KMS-11 (cell line): ENCODE results near the gene NUDT4.
"Not testable (repeated sequence)": the region's sequence is repeated elsewhere in the genome, so short reads cannot be mapped to it uniquely, and the experiment has no call there.

Experiments used
- H2AFZ ChIP-seq: fragments of 200-600 bp; sonication (generic); 2 replicates; pipeline ENCODE4 v1.6.1; 2016; ENCODE audit warnings: antibody characterized with exemption, mixed run types, low read depth
- H3K27ac ChIP-seq: fragments of 200-600 bp; sonication (generic); 2 replicates; pipeline ENCODE4 v1.6.1; 2016; ENCODE audit warnings: mild to moderate bottlenecking, mixed run types
- H3K27me3 ChIP-seq: fragments of 200-600 bp; sonication (generic); 2 replicates; pipeline ENCODE4 v1.6.1; 2017; ENCODE audit warnings: mild to moderate bottlenecking, low read depth, mixed run types, moderate library complexity; ENCODE audit not compliant: insufficient read depth
- H3K36me3 ChIP-seq: fragments of 200-600 bp; sonication (generic); 2 replicates; pipeline ENCODE4 v1.6.1; 2017; ENCODE audit warnings: mild to moderate bottlenecking, mixed run types; ENCODE audit not compliant: insufficient read depth
- H3K4me1 ChIP-seq: fragments of 200-600 bp; sonication (generic); 2 replicates; pipeline ENCODE4 v1.6.1; 2016; ENCODE audit warnings: mild to moderate bottlenecking, low read depth, mixed run types; ENCODE audit not compliant: poor library complexity, severe bottlenecking
- H3K4me2 ChIP-seq: fragments of 200-600 bp; sonication (generic); 2 replicates; pipeline ENCODE4 v1.7.0; 2016; ENCODE audit warnings: mild to moderate bottlenecking, mixed run types
- H3K4me3 ChIP-seq: fragments of 200-600 bp; sonication (generic); IDR thresholded peaks from 2 replicates; pipeline ENCODE4 v1.6.1; 2017; ENCODE audit warnings: low read depth, low read length, mixed read lengths; ENCODE audit not compliant: insufficient read depth
- H3K79me2 ChIP-seq: fragments of 200-600 bp; sonication (generic); 2 replicates; pipeline ENCODE4 v1.6.1; 2016; ENCODE audit warnings: low read depth, mixed run types; ENCODE audit not compliant: insufficient read depth
- H3K9ac ChIP-seq: fragments of 200-600 bp; sonication (generic); 2 replicates; pipeline ENCODE4 v1.6.1; 2016; ENCODE audit warnings: mild to moderate bottlenecking, mixed run types
- H4K20me1 ChIP-seq: fragments of 200-600 bp; sonication (generic); 2 replicates; pipeline ENCODE4 v1.6.1; 2016; ENCODE audit warnings: mild to moderate bottlenecking, mixed run types; ENCODE audit not compliant: insufficient read depth
- TF ChIP-seq, protein P1 (sequence below): fragments of 200-600 bp; sonication (generic); conservative IDR thresholded peaks from 2 replicates; pipeline ENCODE4 v1.6.1; 2017; ENCODE audit warnings: low read depth, mild to moderate bottlenecking, antibody characterized with exemption, low read length, moderate library complexity, mixed read lengths

NUDT4 gene

DNA sequence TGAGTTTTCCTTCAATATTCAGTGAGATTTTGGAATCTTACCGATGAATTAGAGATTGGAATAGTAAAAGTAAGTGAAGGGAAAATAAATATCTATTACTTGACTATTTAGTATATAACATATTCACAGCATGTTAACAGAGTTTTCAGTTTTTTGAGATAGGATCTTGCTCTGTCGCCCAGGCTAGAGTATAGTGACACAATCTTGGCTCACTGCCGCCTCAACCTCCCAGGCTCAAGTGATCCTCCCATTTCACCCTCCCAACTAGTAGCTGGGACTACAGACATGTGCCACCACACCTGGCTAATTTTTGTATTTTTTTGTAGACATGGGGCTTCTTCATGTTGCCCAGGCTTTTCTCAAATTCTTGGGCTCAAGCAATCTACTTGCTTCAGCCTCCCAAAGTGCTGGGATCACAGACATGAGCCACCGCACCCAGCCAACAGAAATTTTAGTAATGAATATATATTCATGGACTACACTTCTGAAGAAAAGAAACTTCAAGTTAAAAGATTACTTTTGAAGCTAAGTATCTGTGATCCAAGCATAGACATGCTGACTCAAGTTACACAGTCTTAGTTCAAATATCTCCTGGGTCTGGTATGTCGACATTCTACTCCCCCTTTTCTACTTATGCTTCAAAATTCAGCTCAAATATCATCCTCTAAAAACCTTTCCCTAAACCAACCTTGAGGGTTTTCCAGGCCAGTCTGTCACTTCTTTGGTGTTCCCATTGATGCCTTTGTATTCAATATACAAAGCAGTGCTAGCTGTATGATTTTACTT, 50.2 kb downstream of the NUDT4 start:
- Histone ChIP-seq H2AFZ (no peak overlapping the region), H3K36me3 (no peaks in the 10 kb centered on the region), H3K4me2 (no peak overlapping the region), H3K4me3 (no peak overlapping the region), H3K4me1 (peaks cover 46% of the 10 kb centered on the region), H3K27me3 (no peaks in the 10 kb centered on the region), H3K27ac (no peak overlapping the region), H4K20me1 (peaks cover 68% of the 10 kb centered on the region), H3K9ac (no peak overlapping the region), H3K79me2 (peaks cover 96% of the 10 kb centered on the region)
- TF ChIP-seq, protein P1, sequence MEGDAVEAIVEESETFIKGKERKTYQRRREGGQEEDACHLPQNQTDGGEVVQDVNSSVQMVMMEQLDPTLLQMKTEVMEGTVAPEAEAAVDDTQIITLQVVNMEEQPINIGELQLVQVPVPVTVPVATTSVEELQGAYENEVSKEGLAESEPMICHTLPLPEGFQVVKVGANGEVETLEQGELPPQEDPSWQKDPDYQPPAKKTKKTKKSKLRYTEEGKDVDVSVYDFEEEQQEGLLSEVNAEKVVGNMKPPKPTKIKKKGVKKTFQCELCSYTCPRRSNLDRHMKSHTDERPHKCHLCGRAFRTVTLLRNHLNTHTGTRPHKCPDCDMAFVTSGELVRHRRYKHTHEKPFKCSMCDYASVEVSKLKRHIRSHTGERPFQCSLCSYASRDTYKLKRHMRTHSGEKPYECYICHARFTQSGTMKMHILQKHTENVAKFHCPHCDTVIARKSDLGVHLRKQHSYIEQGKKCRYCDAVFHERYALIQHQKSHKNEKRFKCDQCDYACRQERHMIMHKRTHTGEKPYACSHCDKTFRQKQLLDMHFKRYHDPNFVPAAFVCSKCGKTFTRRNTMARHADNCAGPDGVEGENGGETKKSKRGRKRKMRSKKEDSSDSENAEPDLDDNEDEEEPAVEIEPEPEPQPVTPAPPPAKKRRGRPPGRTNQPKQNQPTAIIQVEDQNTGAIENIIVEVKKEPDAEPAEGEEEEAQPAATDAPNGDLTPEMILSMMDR, result no peak

DNA sequence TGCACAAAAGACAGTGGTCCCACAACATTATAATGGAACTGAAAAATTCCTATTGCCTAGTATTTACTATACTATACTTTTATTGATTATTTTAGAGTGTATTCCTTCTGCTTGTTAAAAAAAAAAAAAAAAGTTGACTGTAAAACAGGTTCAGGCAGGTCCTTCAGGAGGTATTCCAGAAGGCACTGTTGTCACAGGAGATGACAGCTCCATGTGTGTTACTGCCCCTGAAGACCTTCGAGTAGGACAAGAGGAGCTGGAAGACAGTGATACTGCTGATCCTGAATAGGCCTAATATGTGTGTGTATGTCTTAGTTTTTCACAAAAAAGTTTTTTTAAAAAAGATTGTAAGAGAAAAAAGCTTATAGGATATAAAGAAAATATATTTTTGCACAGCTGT, 51.7 kb downstream of the NUDT4 start:
- H3K4me2 ChIP-seq, result no peak overlapping the region
- no peaks in the 10 kb centered on the region for H3K36me3 ChIP-seq
- H3K27me3 ChIP-seq, result no peaks in the 10 kb centered on the region
- H3K9ac ChIP-seq, result no peak overlapping the region
- H4K20me1 ChIP-seq, result peaks cover 65% of the 10 kb centered on the region
- TF ChIP-seq, protein P1, result no peak
- peaks cover 96% of the 10 kb centered on the region for H3K79me2 ChIP-seq
- H3K4me1 ChIP-seq, result peaks cover 58% of the 10 kb centered on the region
- no peak overlapping the region for H2AFZ ChIP-seq
- H3K4me3 ChIP-seq, result no peak overlapping the region
- H3K27ac ChIP-seq, result no peak overlapping the region

DNA sequence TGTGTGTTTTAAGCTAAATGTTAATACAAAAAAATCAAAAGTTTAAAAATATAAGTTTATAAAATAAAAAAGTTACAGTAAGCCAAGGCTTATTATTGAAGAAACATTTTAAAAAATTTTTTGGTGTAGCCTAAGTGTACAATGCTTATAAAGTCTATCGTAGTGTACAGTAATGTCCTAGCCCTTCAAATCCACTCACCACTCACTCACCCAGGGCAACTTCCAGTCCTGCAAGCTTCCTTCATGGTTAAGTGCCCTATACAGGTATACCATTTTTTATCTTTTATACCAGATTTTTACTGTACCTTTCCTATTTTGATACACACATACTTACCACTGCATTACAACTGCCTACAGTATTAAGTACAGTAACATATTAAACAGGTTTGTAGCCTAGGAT, 52.1 kb downstream of the NUDT4 start:
- Histone ChIP-seq H3K79me2 (peaks cover 96% of the 10 kb centered on the region), H3K4me3 (no peak overlapping the region), H3K9ac (no peak overlapping the region), H3K27ac (no peak overlapping the region), H3K4me1 (peaks cover 58% of the 10 kb centered on the region), H2AFZ (no peak overlapping the region), H3K27me3 (no peaks in the 10 kb centered on the region), H4K20me1 (peaks cover 61% of the 10 kb centered on the region), H3K36me3 (no peaks in the 10 kb centered on the region), H3K4me2 (no peak overlapping the region)
- TF ChIP-seq, protein P1, result no peak

DNA sequence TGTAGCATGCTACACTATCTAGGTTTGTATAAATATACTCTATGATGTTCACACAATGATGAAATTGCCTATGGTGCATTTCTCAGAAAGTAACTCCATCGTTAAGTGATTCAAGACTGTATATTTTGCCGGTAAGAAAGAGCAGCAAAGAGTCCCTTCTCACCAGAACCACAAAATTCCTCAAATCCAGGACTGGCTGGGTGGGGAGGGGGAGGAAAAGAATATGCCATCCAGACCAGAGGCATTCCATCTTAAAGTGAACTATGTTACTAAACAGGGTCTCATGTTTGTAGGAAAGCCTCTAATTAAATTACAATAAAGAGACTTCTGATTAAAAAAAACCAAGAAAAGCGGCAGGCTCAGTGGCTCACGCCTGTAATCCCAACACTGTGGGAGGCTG, 52.6 kb downstream of the NUDT4 start:
- Histone ChIP-seq H3K27ac (no peak overlapping the region), H3K4me1 (peaks cover 58% of the 10 kb centered on the region), H3K4me3 (no peak overlapping the region), H3K4me2 (no peak overlapping the region), H3K79me2 (peaks cover 96% of the 10 kb centered on the region), H3K27me3 (no peaks in the 10 kb centered on the region), H3K9ac (no peak overlapping the region), H3K36me3 (no peaks in the 10 kb centered on the region), H4K20me1 (peaks cover 57% of the 10 kb centered on the region), H2AFZ (no peak overlapping the region)
- TF ChIP-seq, protein P1, result no peak

DNA sequence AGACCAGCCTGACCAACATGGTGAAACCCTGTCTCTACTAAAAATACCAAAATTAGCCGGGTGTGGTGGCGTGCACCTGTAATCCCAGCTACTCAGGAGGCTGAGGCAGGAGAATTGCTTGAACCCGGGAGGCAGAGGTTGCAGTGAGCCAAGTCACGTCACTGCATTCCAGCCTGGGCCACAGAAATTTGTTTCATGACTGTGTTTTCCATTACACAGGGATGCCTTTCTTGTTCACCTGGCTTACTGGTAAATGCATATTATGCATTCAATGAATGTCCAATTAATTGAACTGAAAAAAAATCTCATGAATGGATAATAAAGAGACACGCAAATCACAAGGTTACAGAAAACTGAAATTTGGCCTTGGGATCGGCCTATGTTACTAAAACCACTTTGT, 54.3 kb downstream of the NUDT4 start:
- not testable (repeated sequence) for H3K27ac ChIP-seq, H3K9ac ChIP-seq, H3K36me3 ChIP-seq, H3K4me2 ChIP-seq, H2AFZ ChIP-seq, H3K27me3 ChIP-seq, H3K4me3 ChIP-seq
- H3K4me1 ChIP-seq, result peaks cover 58% of the 10 kb centered on the region
- peaks cover 96% of the 10 kb centered on the region for H3K79me2 ChIP-seq
- peaks cover 64% of the 10 kb centered on the region for H4K20me1 ChIP-seq
